IMR-90 (cell line): ENCODE data around the gene SMKR1. TPM values are rescaled to one million over a fixed set of nuclear protein-coding genes. Genes with fewer than 3 reads are reported as not detected.
"Not testable (repeated sequence)": the region's sequence is repeated elsewhere in the genome, so short reads cannot be mapped to it uniquely, and the experiment has no call there.

Experiments used
- ATAC-seq: fragments of 200-7000 bp; cut with Tn5 transposase; 2 replicates; pipeline ENCODE4 v1.9.1; 2020; ENCODE audit warnings: low read depth, mild to moderate bottlenecking, moderate library complexity
- BruUV-seq: library from RNA; stranded (reverse); fragments of 400-500 nt; replicated peaks from 2 replicates; lab custom pipeline; 2021; lab: Mats Ljungman, UMichigan
- CTCF ChIA-PET: fragments of 300-600 bp; formaldehyde crosslinking; extraction: SDS; loops from one replicate; lab custom pipeline; 2021; ENCODE audit warnings: antibody characterized with exemption; lab: Yijun Ruan, JAX
- POLR2A ChIA-PET: fragments of 300-600 bp; sonication (Branson Sonifier 250); formaldehyde crosslinking; loops from one replicate; lab custom pipeline; 2022; ENCODE audit warnings: antibody characterized with exemption; ENCODE audit not compliant: unreplicated experiment; lab: Charles Lee
- DNase-seq: peaks from one replicate; pipeline ENCODE4 v3.0.0; 2013
- H2AFZ ChIP-seq: replicated peaks from 2 replicates; pipeline ENCODE3; 2013; ENCODE audit warnings: low read length, mild to moderate bottlenecking; ENCODE audit not compliant: poor library complexity
- H2AK5ac ChIP-seq: 2 replicates; pipeline ENCODE4 v1.6.1; 2013; ENCODE audit warnings: low read depth, low read length, inconsistent platforms
- H2AK9ac ChIP-seq: replicated peaks from 2 replicates; pipeline ENCODE3; 2013; ENCODE audit warnings: mild to moderate bottlenecking, low read depth, low read length, moderate library complexity; ENCODE audit not compliant: poor library complexity
- H2BK120ac ChIP-seq: 2 replicates; pipeline ENCODE4 v1.6.1; 2013; ENCODE audit warnings: low read depth, low read length, inconsistent platforms
- H2BK15ac ChIP-seq: 3 replicates; pipeline ENCODE4 v1.6.1; 2013; ENCODE audit warnings: low read depth, low read length, inconsistent platforms
- H2BK20ac ChIP-seq: 2 replicates; pipeline ENCODE4 v1.6.1; 2013; ENCODE audit warnings: low read depth, mild to moderate bottlenecking, inconsistent platforms, low read length, moderate library complexity
- H2BK5ac ChIP-seq: 2 replicates; pipeline ENCODE4 v1.6.1; 2013; ENCODE audit warnings: mild to moderate bottlenecking, low read depth, low read length, inconsistent platforms; ENCODE audit not compliant: poor library complexity, severe bottlenecking
- H3K14ac ChIP-seq: replicated peaks from 2 replicates; pipeline ENCODE4 v1.6.1; 2013; ENCODE audit warnings: low read depth, low read length, inconsistent platforms
- H3K18ac ChIP-seq: 2 replicates; pipeline ENCODE4 v1.6.1; 2013; ENCODE audit warnings: low read depth, low read length, control low read depth
- H3K23ac ChIP-seq: 2 replicates; pipeline ENCODE4 v1.6.1; 2013; ENCODE audit warnings: low read depth, low read length, inconsistent platforms
- H3K27ac ChIP-seq: 2 replicates; pipeline ENCODE4 v1.5.1; 2013; ENCODE audit warnings: mild to moderate bottlenecking, control low read depth, low read length; ENCODE audit not compliant: insufficient read depth
- H3K27me3 ChIP-seq: 2 replicates; pipeline ENCODE4 v1.6.1; 2013; ENCODE audit warnings: low read length; ENCODE audit not compliant: control insufficient read depth, insufficient read depth
- H3K36me3 ChIP-seq: 2 replicates; pipeline ENCODE4 v1.6.1; 2013; ENCODE audit warnings: low read length, mixed read lengths; ENCODE audit not compliant: control insufficient read depth, insufficient read depth
- H3K4ac ChIP-seq: 2 replicates; pipeline ENCODE4 v1.6.1; 2013; ENCODE audit warnings: low read depth, low read length, inconsistent platforms
- H3K4me1 ChIP-seq: 2 replicates; pipeline ENCODE4 v1.6.1; 2013; ENCODE audit warnings: low read length, mixed read lengths; ENCODE audit not compliant: control insufficient read depth, insufficient read depth
- H3K4me2 ChIP-seq: 2 replicates; pipeline ENCODE4 v1.6.1; 2013; ENCODE audit warnings: low read depth, mild to moderate bottlenecking, control low read depth, low read length, moderate library complexity
- H3K4me3 ChIP-seq: 2 replicates; pipeline ENCODE4 v1.5.1; 2013; ENCODE audit warnings: low read depth, mild to moderate bottlenecking, control low read depth, low read length, moderate library complexity; ENCODE audit not compliant: insufficient read depth
- H3K56ac ChIP-seq: 2 replicates; pipeline ENCODE4 v1.6.1; 2013; ENCODE audit warnings: low read length, inconsistent platforms; ENCODE audit not compliant: insufficient read depth; ENCODE audit errors: extremely low read depth
- H3K79me1 ChIP-seq, 2 experiments: 2 replicates each; pipeline ENCODE4 v1.6.1; 2013; ENCODE audit warnings: low read length in 2 of 2, inconsistent platforms in 1 of 2, low read depth in 1 of 2
- H3K9ac ChIP-seq: 2 replicates; pipeline ENCODE4 v1.6.1; 2013; ENCODE audit warnings: low read depth, low read length, control low read depth
- H3K9me1 ChIP-seq: 2 replicates; pipeline ENCODE4 v1.6.1; 2013; ENCODE audit warnings: low read length, inconsistent platforms; ENCODE audit not compliant: insufficient read depth
- H3K9me3 ChIP-seq: 2 replicates; pipeline ENCODE4 v1.6.1; 2013; ENCODE audit warnings: low read length; ENCODE audit not compliant: control insufficient read depth, insufficient read depth
- H4K20me1 ChIP-seq: 2 replicates; pipeline ENCODE4 v1.6.1; 2013; ENCODE audit warnings: low read length, inconsistent platforms; ENCODE audit not compliant: insufficient read depth
- H4K5ac ChIP-seq: 2 replicates; pipeline ENCODE4 v1.6.1; 2013; ENCODE audit warnings: mild to moderate bottlenecking, low read depth, low read length, control low read depth
- H4K8ac ChIP-seq, 2 experiments: 2 replicates each; pipeline ENCODE4 v1.6.1; 2013; ENCODE audit warnings: low read depth in 2 of 2, low read length in 2 of 2, control low read depth in 1 of 2, inconsistent platforms in 1 of 2
- H4K91ac ChIP-seq: 2 replicates; pipeline ENCODE4 v1.6.1; 2013; ENCODE audit warnings: low read depth, low read length, inconsistent platforms; ENCODE audit not compliant: insufficient read depth
- CEBPB ChIP-seq: IDR thresholded peaks from 2 replicates; pipeline ENCODE4 v1.6.1; 2012; ENCODE audit warnings: low read depth, low read length, improper control_type of control experiment
- WGBS, 2 experiments: methylation state at CpG; one replicate each; pipeline versions ENCODE4 v1.1.5 to v1.1.7; 2013; ENCODE audit warnings: missing lambda C conversion rate in 2 of 2; ENCODE audit not compliant: insufficient read length in 1 of 2; ENCODE audit errors: extremely low coverage in 2 of 2; 5-methylcytosine and 5-hydroxymethylcytosine counted together
- dilution Hi-C: fragments of 300-500 bp; cut with HindIII; formaldehyde crosslinking; loops from one replicate; pipeline ENCODE4 v1.14.3; 2018; ENCODE audit warnings: low sequenced_read_pairs; ENCODE audit not compliant: unreplicated experiment
- in situ Hi-C: fragments of 300-500 bp; cut with MboI; formaldehyde crosslinking; loops from 3 replicates; pipeline ENCODE4 v1.14.3; 2019; ENCODE audit warnings: low sequenced_read_pairs, inconsistent platforms, mixed read lengths
- intact Hi-C: fragments of 100-400 bp; cut with micrococcal nuclease; formaldehyde crosslinking; loops from 2 replicates; pipeline ENCODE4 v1.10.0; 2022
- polyA plus RNA-seq, 3 experiments: library from polyadenylated mRNA; depleted of rRNA; stranded (reverse); fragments of >200 nt; gene quantifications; 2 replicates each; pipeline ENCODE4 v1.2.3, GENCODE V29; 2012; ENCODE audit warnings: low replicate concordance in 1 of 3
- total RNA-seq: library from RNA; depleted of rRNA; stranded (reverse); fragments of >200 nt; gene quantifications from 2 replicates; pipeline ENCODE4 v1.2.3, GENCODE V29; 2012

The SMKR1 gene
- total and polyA plus RNA-seq, 2 of the 4 experiments (the other 2 are of a cell fraction): 0.26 TPM; not detected in 1

DNA sequence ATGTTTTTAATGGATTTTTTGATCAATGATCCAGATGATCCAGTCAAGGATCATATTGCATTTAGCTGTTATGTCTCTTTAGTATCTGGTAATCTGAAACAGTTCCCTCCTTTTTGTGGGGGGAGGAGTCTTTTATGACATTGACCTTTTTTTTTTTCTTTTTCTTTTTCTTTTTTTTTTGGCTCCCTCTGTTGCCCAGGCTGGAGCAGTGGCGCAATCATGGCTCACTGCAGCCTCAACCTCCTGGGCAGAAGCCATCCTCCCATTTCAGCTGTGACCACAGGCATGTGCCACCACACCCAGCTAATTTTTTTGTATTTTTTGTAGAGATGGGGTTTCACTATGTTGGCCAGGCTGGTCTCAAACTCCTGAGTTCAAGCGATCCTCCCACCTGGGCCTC, 22.1 kb downstream of the SMKR1 start:
- POLR2A ChIA-PET, H4K91ac ChIP-seq, H2AFZ ChIP-seq, H3K56ac ChIP-seq, H2BK120ac ChIP-seq, H3K23ac ChIP-seq, H3K9ac ChIP-seq, intact Hi-C loops, H4K5ac ChIP-seq, H3K4ac ChIP-seq, H4K8ac ChIP-seq, H2BK15ac ChIP-seq, H3K14ac ChIP-seq, H2BK20ac ChIP-seq, H3K4me1 ChIP-seq, in situ Hi-C loops, H3K27ac ChIP-seq, H3K4me2 ChIP-seq, H2BK5ac ChIP-seq, H3K36me3 ChIP-seq, H3K18ac ChIP-seq, H3K9me1 ChIP-seq, H3K4me3 ChIP-seq, H3K9me3 ChIP-seq, H2AK5ac ChIP-seq, H2AK9ac ChIP-seq, H4K20me1 ChIP-seq, H3K79me1 ChIP-seq, dilution Hi-C loops, BruUV-seq: not testable (repeated sequence)
- DNase-seq (peak; percentile 51), ATAC-seq (0 out of 2 replicates have a peak, but pooled peaks have one; percentile 35)
- peaks cover 30% of the 10 kb centered on the region for H3K27me3 ChIP-seq
- CTCF ChIA-PET: interaction anchor here (0.6 to 0.7 kb wide), 2 partner anchors 31 to 44 kb away, joined by 3 read pairs; no protein-coding TSS in a partner anchor
- no CpG with 5 or more reads among the region's 2 CpGs for WGBS, 2 experiments
- peak; percentile 84 for TF ChIP-seq CEBPB
